Keratinocyte (primary cell): ENCODE data around the gene MARCHF11. TPM values are rescaled to one million over a fixed set of nuclear protein-coding genes. Genes with fewer than 3 reads are reported as not detected.

ENCODE experiments used
- DNase-seq: peaks from one replicate; pipeline ENCODE4 v3.0.0-alpha.2; 2011; ENCODE audit warnings: low read depth, missing footprints, low spot score
- FAIRE-seq: peaks from 2 replicates; lab custom pipeline; 2011; peaks lifted over from hg19 to GRCh38; lab: Jason Lieb, UNC
- H2AFZ ChIP-seq: 2 replicates; pipeline ENCODE4 v1.6.0; 2012; ENCODE audit warnings: low read length, control low read depth, inconsistent platforms; ENCODE audit not compliant: control insufficient read depth
- H3K27ac ChIP-seq: 2 replicates; pipeline ENCODE4 v1.5.1; 2011; ENCODE audit warnings: low read length; ENCODE audit not compliant: control insufficient read depth, insufficient read depth
- H3K27me3 ChIP-seq: 3 replicates; pipeline ENCODE4 v1.6.0; 2011; ENCODE audit warnings: low read length; ENCODE audit not compliant: control insufficient read depth, insufficient read depth; ENCODE audit errors: extremely low read depth
- H3K36me3 ChIP-seq, 2 experiments: 2 replicates in 1 of 2; 3 replicates in 1 of 2; pipeline ENCODE4 v1.5.1; 2011; ENCODE audit warnings: low read length in 2 of 2, mild to moderate bottlenecking in 1 of 2; ENCODE audit not compliant: control insufficient read depth in 2 of 2, insufficient read depth in 2 of 2; ENCODE audit errors: extremely low read depth in 1 of 2
- H3K4me1 ChIP-seq: 3 replicates; pipeline ENCODE4 v1.5.1; 2011; ENCODE audit warnings: low read length; ENCODE audit not compliant: control insufficient read depth, insufficient read depth; ENCODE audit errors: extremely low read depth
- H3K4me2 ChIP-seq: 3 replicates; pipeline ENCODE4 v1.6.0; 2011; ENCODE audit warnings: low read depth, low read length; ENCODE audit not compliant: control insufficient read depth, insufficient read depth; ENCODE audit errors: extremely low read depth
- H3K4me3 ChIP-seq, 3 experiments: fragments of 200-600 bp in 1 of 3; sonication (generic) in 1 of 3; 2 replicates in 2 of 3; 3 replicates in 1 of 3; pipeline ENCODE4 v1.5.1; 2011 to 2016; ENCODE audit warnings: low read length in 3 of 3, mild to moderate bottlenecking in 3 of 3, control low read depth in 2 of 3, inconsistent platforms in 1 of 3, low read depth in 1 of 3, mixed read lengths in 1 of 3, mixed run types in 1 of 3, moderate library complexity in 1 of 3; ENCODE audit not compliant: control insufficient read depth in 2 of 3, insufficient read depth in 2 of 3; ENCODE audit errors: extremely low read depth in 1 of 3
- H3K79me2 ChIP-seq: 2 replicates; pipeline ENCODE4 v1.6.0; 2012; ENCODE audit warnings: low read length; ENCODE audit not compliant: control insufficient read depth, insufficient read depth
- H3K9ac ChIP-seq: 3 replicates; pipeline ENCODE4 v1.6.0; 2011; ENCODE audit warnings: low read length; ENCODE audit not compliant: control insufficient read depth, insufficient read depth; ENCODE audit errors: extremely low read depth
- H3K9me1 ChIP-seq: 3 replicates; pipeline ENCODE4 v1.6.0; 2011; ENCODE audit warnings: low read length; ENCODE audit not compliant: control insufficient read depth, insufficient read depth; ENCODE audit errors: extremely low read depth
- H3K9me3 ChIP-seq: 2 replicates; pipeline ENCODE4 v1.5.1; 2012; ENCODE audit warnings: low read depth, low read length; ENCODE audit not compliant: control insufficient read depth
- H4K20me1 ChIP-seq: 3 replicates; pipeline ENCODE4 v1.6.0; 2011; ENCODE audit warnings: low read length; ENCODE audit not compliant: control insufficient read depth, insufficient read depth; ENCODE audit errors: extremely low read depth
- EZH2 ChIP-seq: IDR thresholded peaks from one replicate; pipeline ENCODE4 v1.6.1; 2012; ENCODE audit warnings: inconsistent platforms, mild to moderate bottlenecking, low read length, moderate library complexity
- dilution Hi-C: fragments of 300-500 bp; cut with MboI; formaldehyde crosslinking; loops from one replicate; pipeline ENCODE4 v1.7.0; 2020; ENCODE audit warnings: low sequenced_read_pairs; ENCODE audit not compliant: extremely low pct_ligation_motif_present
- polyA plus RNA-seq, 5 experiments: library from polyadenylated mRNA; depleted of rRNA in 3 of 5; stranded (reverse) in 3 of 5; stranded (forward) in 1 of 5; unstranded in 1 of 5; fragments of >200 nt; gene quantifications; 1 replicate in 1 of 5; 2 replicates in 3 of 5; 3 replicates in 1 of 5; pipeline versions ENCODE4 v1.2.1 to v1.2.3, GENCODE V29; 2011 to 2012; ENCODE audit warnings: missing spikeins in 2 of 5, low read depth in 1 of 5, low replicate concordance in 1 of 5
- TF ChIP-seq, protein P1 (sequence below), 3 experiments: IDR thresholded peaks in 1 of 3; conservative IDR thresholded peaks in 1 of 3; optimal IDR thresholded peaks in 1 of 3; 2 replicates in 2 of 3; 3 replicates in 1 of 3; pipeline versions ENCODE3 to v1.5.1; 2011; ENCODE audit warnings: low read length in 3 of 3, mild to moderate bottlenecking in 3 of 3, moderate library complexity in 2 of 3, control low read depth in 1 of 3, inconsistent platforms in 1 of 3; ENCODE audit not compliant: insufficient read depth in 2 of 3; ENCODE audit errors: extremely low read depth in 1 of 3

Gene MARCHF11
- polyA plus RNA-seq, 1 donor (not counting 4 experiments of a cell fraction or from before 2014, with no cell fraction given) = 0.16 TPM

DNA sequence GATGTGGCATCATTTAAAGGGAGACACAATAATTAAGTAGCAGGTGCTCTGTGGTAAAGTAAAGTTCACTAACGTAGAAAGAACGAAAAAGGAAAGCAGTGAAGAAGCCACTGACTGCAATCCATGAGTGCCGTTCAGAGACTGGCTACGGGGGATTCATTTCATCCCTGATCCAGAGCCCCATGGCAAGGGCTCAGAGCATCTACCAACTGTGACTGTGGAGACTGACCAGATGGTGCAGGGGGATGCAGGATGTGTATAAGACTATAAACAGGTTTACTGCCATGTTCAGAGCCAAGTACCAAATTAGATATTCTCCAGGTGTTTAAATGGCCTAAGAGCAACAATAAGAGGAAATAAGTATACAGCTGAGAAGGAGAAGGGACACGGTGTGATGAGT is 47.7 kb downstream of the MARCHF11 start:
- H3K79me2 ChIP-seq = no peaks in the 10 kb centered on the region
- no peak for DNase-seq
- no peaks in the 10 kb centered on the region for H3K4me1 ChIP-seq
- no peaks in the 10 kb centered on the region for H3K9me1 ChIP-seq
- no peak overlapping the region for H2AFZ ChIP-seq
- H3K27me3 ChIP-seq = no peaks in the 10 kb centered on the region
- no peak overlapping the region for H3K27ac ChIP-seq
- no peak for TF ChIP-seq EZH2
- TF ChIP-seq, protein P1, sequence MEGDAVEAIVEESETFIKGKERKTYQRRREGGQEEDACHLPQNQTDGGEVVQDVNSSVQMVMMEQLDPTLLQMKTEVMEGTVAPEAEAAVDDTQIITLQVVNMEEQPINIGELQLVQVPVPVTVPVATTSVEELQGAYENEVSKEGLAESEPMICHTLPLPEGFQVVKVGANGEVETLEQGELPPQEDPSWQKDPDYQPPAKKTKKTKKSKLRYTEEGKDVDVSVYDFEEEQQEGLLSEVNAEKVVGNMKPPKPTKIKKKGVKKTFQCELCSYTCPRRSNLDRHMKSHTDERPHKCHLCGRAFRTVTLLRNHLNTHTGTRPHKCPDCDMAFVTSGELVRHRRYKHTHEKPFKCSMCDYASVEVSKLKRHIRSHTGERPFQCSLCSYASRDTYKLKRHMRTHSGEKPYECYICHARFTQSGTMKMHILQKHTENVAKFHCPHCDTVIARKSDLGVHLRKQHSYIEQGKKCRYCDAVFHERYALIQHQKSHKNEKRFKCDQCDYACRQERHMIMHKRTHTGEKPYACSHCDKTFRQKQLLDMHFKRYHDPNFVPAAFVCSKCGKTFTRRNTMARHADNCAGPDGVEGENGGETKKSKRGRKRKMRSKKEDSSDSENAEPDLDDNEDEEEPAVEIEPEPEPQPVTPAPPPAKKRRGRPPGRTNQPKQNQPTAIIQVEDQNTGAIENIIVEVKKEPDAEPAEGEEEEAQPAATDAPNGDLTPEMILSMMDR (optimal IDR thresholded peaks at IDR 0.05 in 1 of 3, IDR thresholded peaks at IDR 0.05 in 1 of 3, conservative IDR thresholded peaks at IDR 0.05 in 1 of 3; ENCODE audit: extremely low read depth in 1 of 3, insufficient read depth in 2 of 3, low read length in 3 of 3) = no peak
- dilution Hi-C loops = no loop called here
- H3K4me2 ChIP-seq = no peak overlapping the region
- H3K9me3 ChIP-seq = no peaks in the 10 kb centered on the region
- no peaks in the 10 kb centered on the region for H4K20me1 ChIP-seq
- no peak overlapping the region for H3K4me3 ChIP-seq
- FAIRE-seq = no peak
- no peak overlapping the region for H3K9ac ChIP-seq
- no peaks in the 10 kb centered on the region for H3K36me3 ChIP-seq

DNA sequence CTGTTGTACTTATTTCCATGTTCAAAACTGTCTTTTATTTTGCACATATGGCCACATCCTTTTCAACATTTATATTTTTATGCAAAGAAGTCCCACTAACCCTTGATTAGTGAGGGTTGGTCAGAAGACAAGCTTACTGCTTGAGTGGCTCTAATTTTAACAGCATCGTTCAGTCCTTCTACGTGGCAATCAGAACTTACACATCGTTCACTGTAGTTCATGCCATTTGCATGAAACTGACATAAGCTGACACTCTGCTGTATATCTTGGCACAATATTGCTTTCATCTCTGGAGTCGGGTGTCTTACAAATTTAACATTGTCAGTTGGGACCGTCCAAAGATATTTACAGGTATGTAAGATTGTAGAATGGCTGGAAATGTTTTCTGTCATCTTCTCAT is 50.6 kb downstream of the MARCHF11 start:
- no peaks in the 10 kb centered on the region for H3K27me3 ChIP-seq
- no peaks in the 10 kb centered on the region for H4K20me1 ChIP-seq
- no peak overlapping the region for H2AFZ ChIP-seq
- dilution Hi-C loops = no loop called here
- TF ChIP-seq, protein P1 (optimal IDR thresholded peaks at IDR 0.05 in 1 of 3, IDR thresholded peaks at IDR 0.05 in 1 of 3, conservative IDR thresholded peaks at IDR 0.05 in 1 of 3; ENCODE audit: extremely low read depth in 1 of 3, insufficient read depth in 2 of 3, low read length in 3 of 3) = no peak
- TF ChIP-seq EZH2 = no peak
- H3K4me1 ChIP-seq = no peaks in the 10 kb centered on the region
- DNase-seq = no peak
- no peak overlapping the region for H3K4me3 ChIP-seq
- H3K9me3 ChIP-seq = no peaks in the 10 kb centered on the region
- no peaks in the 10 kb centered on the region for H3K9me1 ChIP-seq
- H3K79me2 ChIP-seq = no peaks in the 10 kb centered on the region
- no peak overlapping the region for H3K4me2 ChIP-seq
- no peak for FAIRE-seq
- no peak overlapping the region for H3K9ac ChIP-seq
- no peaks in the 10 kb centered on the region for H3K36me3 ChIP-seq
- H3K27ac ChIP-seq = no peak overlapping the region
